Epithelial cell of esophagus (primary cell): Measurements from ENCODE around the gene SAGE1.

Experiments used
- DNase-seq: peaks from one replicate; pipeline ENCODE4 v3.0.0; 2010; ENCODE audit warnings: low read depth
- H3K4me3 ChIP-seq: 2 replicates; pipeline ENCODE4 v1.5.1; 2011; ENCODE audit warnings: mild to moderate bottlenecking, low read length, control low read depth
- CTCF ChIP-seq: IDR thresholded peaks from 2 replicates; pipeline ENCODE4 v1.5.1; 2011; ENCODE audit warnings: low read depth, mild to moderate bottlenecking, low read length, control low read depth, inconsistent platforms; ENCODE audit not compliant: insufficient read depth; ENCODE audit errors: missing control alignments

SAGE1 gene

GRCh38 chrX:135923353-135923752 lies 29.8 kb downstream of the SAGE1 start:
- peak; percentile 50 for TF ChIP-seq CTCF
- DNase-seq, result peak; percentile 17
- H3K4me3 ChIP-seq, result no peak overlapping the region

- no peak for DNase-seq
- TF ChIP-seq CTCF, result no peak
- H3K4me3 ChIP-seq, result no peak overlapping the region
Measured at GRCh38 chrX:135927897-135928296, 34.4 kb downstream of the SAGE1 start.

- no peak overlapping the region for H3K4me3 ChIP-seq
- peak; percentile 72 for TF ChIP-seq CTCF
- DNase-seq, result peak; percentile 46
Measured at GRCh38 chrX:135931644-135932487, 38.4 kb downstream of the SAGE1 start.

- DNase-seq, result no peak
- TF ChIP-seq CTCF, result no peak
- H3K4me3 ChIP-seq, result no peak overlapping the region
Measured at GRCh38 chrX:135944486-135944885, 51.0 kb downstream of the SAGE1 start.

- no peak for DNase-seq
- TF ChIP-seq CTCF, result no peak
- no peak overlapping the region for H3K4me3 ChIP-seq
Measured at GRCh38 chrX:135951291-135951690, 57.8 kb downstream of the SAGE1 start.
